ENCODE measurements around the gene ABHD16A.

GRCh38 chr6:31652925-31653724 is 50.0 kb downstream of the ABHD16A start:
- TF ChIP-seq CTCF (IDR thresholded peaks at IDR 0.05) (no peak), POLR2A (IDR thresholded peaks at IDR 0.05) (peak in 3 of 4 donors; percentile 7 to 80 (median 68))
